Subcutaneous adipose tissue (tissue), 4 donors: ENCODE results near the gene CLTCL1. TPM values are rescaled to one million over a fixed set of nuclear protein-coding genes. Genes with fewer than 3 reads are reported as not detected.

Source experiments
- total RNA-seq, 4 donors: library from RNA; depleted of rRNA; stranded (reverse); fragments of >200 nt; gene quantifications; one replicate each; pipeline ENCODE4 v1.1.0, GENCODE V29; 2016
- TF ChIP-seq, protein P1 (sequence below): fragments of 450-650 bp; IDR thresholded peaks from one replicate; pipeline ENCODE4 v1.5.1; 2016; ENCODE audit warnings: low read depth, mild to moderate bottlenecking, control low read depth, antibody characterized with exemption, moderate library complexity

The CLTCL1 gene
- 10 to 100 TPM in 3 of 4 donors, 1 to 10 TPM in 1; 7.3 to 23.2 (median 16.5) TPM for total RNA-seq

DNA sequence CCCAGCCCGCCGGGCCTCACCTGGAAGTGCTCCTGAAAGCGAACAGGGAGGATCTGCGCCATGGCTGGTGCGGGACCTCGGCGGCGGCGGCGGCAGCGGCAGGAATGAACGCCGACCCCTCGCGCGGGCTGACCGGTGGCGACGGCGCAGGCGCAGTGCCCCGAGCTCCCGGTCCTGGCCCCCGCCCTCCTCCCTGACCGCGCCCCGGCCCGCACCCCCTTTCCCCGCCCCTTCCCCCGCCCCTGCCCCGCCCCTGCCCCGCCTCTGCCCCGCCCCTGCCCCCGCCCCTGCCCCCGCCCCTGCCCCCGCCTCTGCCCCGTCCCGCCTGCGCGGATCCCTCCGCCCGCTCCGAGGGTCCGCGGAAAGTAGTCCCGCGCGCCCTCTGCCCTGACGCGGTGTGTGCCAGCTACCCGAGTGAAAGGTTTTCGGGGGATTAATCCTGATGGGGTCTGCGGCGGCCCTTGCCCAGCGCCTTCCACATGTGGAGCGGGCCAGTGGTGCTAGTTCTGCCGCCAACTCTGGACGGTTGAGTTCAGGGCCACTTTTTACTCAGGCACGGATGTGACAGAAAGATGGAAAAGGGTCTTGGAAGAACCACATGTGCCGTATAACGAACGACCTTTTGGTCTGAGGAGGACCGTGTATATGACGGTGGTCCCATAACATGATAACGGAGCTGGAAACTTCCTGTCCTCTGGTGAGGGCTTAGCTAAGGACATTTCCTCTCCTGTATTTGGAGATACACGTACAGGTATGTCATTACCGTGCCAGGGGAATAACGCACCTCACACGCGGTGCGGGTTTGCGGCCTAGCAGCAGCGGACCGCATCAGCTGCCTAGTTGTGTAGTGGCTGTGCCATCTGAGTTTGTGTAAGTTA lies at the start of gene CLTCL1:
Gene CLTCL1 (minus strand): TSS at position 140 of the 878 bp plus-strand sequence. CDS start 78 bp downstream, at position 62.
- TF ChIP-seq, protein P1, sequence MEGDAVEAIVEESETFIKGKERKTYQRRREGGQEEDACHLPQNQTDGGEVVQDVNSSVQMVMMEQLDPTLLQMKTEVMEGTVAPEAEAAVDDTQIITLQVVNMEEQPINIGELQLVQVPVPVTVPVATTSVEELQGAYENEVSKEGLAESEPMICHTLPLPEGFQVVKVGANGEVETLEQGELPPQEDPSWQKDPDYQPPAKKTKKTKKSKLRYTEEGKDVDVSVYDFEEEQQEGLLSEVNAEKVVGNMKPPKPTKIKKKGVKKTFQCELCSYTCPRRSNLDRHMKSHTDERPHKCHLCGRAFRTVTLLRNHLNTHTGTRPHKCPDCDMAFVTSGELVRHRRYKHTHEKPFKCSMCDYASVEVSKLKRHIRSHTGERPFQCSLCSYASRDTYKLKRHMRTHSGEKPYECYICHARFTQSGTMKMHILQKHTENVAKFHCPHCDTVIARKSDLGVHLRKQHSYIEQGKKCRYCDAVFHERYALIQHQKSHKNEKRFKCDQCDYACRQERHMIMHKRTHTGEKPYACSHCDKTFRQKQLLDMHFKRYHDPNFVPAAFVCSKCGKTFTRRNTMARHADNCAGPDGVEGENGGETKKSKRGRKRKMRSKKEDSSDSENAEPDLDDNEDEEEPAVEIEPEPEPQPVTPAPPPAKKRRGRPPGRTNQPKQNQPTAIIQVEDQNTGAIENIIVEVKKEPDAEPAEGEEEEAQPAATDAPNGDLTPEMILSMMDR = no peak

DNA sequence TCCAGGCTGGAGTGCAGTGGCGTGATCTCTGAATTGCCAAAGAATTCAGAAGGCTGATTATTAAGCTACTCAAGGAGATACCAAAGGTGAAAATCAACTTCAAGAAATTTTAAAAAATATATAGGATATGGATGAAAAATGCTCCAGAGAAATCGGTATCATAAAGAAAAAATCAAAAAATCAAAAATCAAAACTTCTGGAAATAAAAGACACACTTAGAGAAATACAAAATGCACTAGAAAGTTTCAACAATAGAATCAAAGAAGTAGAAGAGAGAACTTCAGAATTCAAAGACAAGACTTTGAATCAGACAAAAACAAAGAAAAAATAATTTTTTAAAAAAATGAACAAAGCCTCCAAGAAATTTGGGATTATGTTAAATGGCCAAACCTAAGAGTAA lies 45.6 kb upstream of the CLTCL1 start:
- TF ChIP-seq, protein P1 = no peak

- TF ChIP-seq, protein P1 = no peak
These were observed 44.9 kb upstream of the CLTCL1 start for GRCh38 chr22:19336133-19337075.

- TF ChIP-seq, protein P1 = no peak
These were observed 40.5 kb upstream of the CLTCL1 start for GRCh38 chr22:19331975-19332374.

DNA sequence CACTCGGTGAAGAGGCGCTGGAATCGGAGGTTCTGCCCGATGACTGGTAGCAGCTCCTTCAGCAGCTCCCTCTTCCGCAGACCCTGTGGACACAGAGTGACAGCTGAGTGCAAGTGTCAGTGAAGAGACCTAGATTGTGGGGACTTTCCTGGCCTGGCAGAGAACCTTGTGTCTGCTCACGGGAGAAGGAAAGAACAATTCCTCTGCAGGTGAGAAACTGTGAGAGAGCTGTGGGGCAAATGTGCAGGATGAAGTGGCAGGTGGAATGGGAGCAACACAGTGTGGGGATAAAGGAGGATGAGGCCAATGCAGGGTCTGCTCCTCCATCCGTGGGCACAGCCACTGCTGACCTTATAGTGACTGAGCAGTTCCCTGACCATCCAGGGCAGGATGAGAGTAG lies 40.0 kb upstream of the CLTCL1 start:
- TF ChIP-seq, protein P1 = no peak

GRCh38 chr22:19330865-19331418 lies 39.4 kb upstream of the CLTCL1 start:
- TF ChIP-seq, protein P1 = no peak
